T-helper 1 cell (primary cell): ENCODE results near the gene MFSD6.

Experiments
- DNase-seq, 5 donors: peaks; one replicate each; pipeline ENCODE4 v3.0.0-alpha.2; 2012 to 2020

Gene MFSD6

GRCh38 chr2:190534310-190535120 is 126.4 kb downstream of the MFSD6 start, which contains the start of gene NEMP2:
TSS of gene NEMP2 (minus strand) at chr2:190534722. CDS start at chr2:190534655, 67 bp downstream.
- peak; percentile 62 to 87 (median 64) for DNase-seq

GRCh38 chr2:190535121-190535439 is 126.9 kb downstream of the MFSD6 start:
- DNase-seq = no peak

GRCh38 chr2:190535586-190535985 is 127.4 kb downstream of the MFSD6 start:
- no peak for DNase-seq

- DNase-seq = peak in 1 of 5 donors; percentile 15
These were observed 129.6 kb downstream of the MFSD6 start for GRCh38 chr2:190537765-190538164.

GRCh38 chr2:190538201-190538600 is 130.0 kb downstream of the MFSD6 start:
- DNase-seq = no peak

GRCh38 chr2:190540048-190540447 is 131.9 kb downstream of the MFSD6 start:
- no peak for DNase-seq

- DNase-seq = no peak
These were observed 136.9 kb downstream of the MFSD6 start for GRCh38 chr2:190545093-190545492.

- no peak for DNase-seq
These were observed 137.6 kb downstream of the MFSD6 start for GRCh38 chr2:190545555-190546385.

GRCh38 chr2:190546734-190547133 is 138.6 kb downstream of the MFSD6 start:
- no peak for DNase-seq

GRCh38 chr2:190547886-190548285 is 139.7 kb downstream of the MFSD6 start:
- no peak for DNase-seq

- no peak for DNase-seq
These were observed 142.0 kb downstream of the MFSD6 start for GRCh38 chr2:190550137-190550536.
